ENCODE measurements around the gene CDKAL1. TPM values are rescaled to one million over a fixed set of nuclear protein-coding genes. Genes with fewer than 3 reads are reported as not detected.

The CDKAL1 gene
- total and polyA plus RNA-seq, 9 of the 15 experiments (the other 6 are each of a cell fraction or from before 2014, with no cell fraction given) = 11.2 to 36.3 (median 20.1) TPM

DNA sequence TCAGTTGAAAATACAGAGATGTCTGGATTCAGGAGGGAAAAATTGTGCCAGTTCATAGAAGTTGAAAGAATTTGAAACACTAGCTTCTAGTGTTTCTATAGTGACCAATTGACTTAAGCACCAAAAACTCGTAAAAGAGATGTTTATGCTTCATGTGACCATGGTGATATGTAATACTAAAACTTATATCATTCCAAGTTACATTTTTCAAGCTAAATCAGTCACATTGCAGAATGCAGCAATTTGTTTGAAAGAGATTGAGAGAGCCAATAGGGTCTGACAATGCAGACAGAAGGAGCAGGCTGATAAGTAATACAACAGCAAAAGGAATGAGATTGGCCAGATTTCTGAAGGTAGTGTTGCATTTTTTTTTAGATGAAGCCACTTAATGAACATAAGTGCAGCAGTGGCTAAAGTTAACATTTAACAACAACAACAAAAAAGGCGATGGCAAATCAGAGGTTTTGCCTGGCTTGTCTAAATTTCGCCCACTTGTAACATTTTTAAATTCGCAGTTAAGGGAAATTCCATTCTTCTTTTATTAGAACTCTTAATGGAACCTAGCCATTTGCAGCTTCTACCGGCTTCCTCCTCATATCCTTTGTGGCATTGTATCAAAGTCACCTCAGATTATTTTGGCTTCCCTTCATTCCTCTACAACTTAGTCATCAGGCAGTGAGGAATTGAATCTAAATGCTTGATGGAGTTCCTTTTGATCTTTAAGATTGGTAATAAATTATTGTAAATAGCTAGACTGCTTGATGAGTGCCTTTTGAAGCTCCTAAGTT, 575.3 kb downstream of the CDKAL1 start (continued):
- TF ChIP-seq, protein P1, sequence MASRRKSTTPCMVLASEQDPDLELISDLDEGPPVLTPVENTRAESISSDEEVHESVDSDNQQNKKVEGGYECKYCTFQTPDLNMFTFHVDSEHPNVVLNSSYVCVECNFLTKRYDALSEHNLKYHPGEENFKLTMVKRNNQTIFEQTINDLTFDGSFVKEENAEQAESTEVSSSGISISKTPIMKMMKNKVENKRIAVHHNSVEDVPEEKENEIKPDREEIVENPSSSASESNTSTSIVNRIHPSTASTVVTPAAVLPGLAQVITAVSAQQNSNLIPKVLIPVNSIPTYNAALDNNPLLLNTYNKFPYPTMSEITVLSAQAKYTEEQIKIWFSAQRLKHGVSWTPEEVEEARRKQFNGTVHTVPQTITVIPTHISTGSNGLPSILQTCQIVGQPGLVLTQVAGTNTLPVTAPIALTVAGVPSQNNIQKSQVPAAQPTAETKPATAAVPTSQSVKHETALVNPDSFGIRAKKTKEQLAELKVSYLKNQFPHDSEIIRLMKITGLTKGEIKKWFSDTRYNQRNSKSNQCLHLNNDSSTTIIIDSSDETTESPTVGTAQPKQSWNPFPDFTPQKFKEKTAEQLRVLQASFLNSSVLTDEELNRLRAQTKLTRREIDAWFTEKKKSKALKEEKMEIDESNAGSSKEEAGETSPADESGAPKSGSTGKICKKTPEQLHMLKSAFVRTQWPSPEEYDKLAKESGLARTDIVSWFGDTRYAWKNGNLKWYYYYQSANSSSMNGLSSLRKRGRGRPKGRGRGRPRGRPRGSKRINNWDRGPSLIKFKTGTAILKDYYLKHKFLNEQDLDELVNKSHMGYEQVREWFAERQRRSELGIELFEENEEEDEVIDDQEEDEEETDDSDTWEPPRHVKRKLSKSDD (conservative IDR thresholded peaks at IDR 0.05; ENCODE audit: low read length) = no peak
- TF ChIP-seq PML (IDR thresholded peaks at IDR 0.05; ENCODE audit: low read length) (peak; percentile 51; the same call in 1 of the 2 replicates), ARID1B (IDR thresholded peaks at IDR 0.05) (peak; percentile 80), STAT5B (CRISPR knock-in tag; IDR thresholded peaks at IDR 0.05) (no peak), CCNT2 (IDR thresholded peaks at IDR 0.05; ENCODE audit: borderline replicate concordance, extremely low read depth, insufficient read length, low read depth, low read length) (no peak), CREBBP (IDR thresholded peaks at IDR 0.05; ENCODE audit: low read depth, low read length) (no peak), EP300 (IDR thresholded peaks at IDR 0.05; ENCODE audit: low read length) (peak; percentile 37; the same call in 1 of the 2 replicates), SREBF1 (IDR thresholded peaks at IDR 0.05; ENCODE audit: borderline replicate concordance, low read depth, low read length) (no peak), ZBED1 (IDR thresholded peaks at IDR 0.05) (no peak), GTF2A2 (tag; IDR thresholded peaks at IDR 0.05) (no peak), CHD1 (IDR thresholded peaks at IDR 0.05; ENCODE audit: low read length) (no peak), CBFA2T3 (IDR thresholded peaks at IDR 0.05) (peak; percentile 86), RFX5 (IDR thresholded peaks at IDR 0.05; ENCODE audit: low read depth, low read length) (no peak), PHF21A (IDR thresholded peaks at IDR 0.05; ENCODE audit: borderline replicate concordance, low read depth) (no peak)
- TF ChIP-seq, protein P2, sequence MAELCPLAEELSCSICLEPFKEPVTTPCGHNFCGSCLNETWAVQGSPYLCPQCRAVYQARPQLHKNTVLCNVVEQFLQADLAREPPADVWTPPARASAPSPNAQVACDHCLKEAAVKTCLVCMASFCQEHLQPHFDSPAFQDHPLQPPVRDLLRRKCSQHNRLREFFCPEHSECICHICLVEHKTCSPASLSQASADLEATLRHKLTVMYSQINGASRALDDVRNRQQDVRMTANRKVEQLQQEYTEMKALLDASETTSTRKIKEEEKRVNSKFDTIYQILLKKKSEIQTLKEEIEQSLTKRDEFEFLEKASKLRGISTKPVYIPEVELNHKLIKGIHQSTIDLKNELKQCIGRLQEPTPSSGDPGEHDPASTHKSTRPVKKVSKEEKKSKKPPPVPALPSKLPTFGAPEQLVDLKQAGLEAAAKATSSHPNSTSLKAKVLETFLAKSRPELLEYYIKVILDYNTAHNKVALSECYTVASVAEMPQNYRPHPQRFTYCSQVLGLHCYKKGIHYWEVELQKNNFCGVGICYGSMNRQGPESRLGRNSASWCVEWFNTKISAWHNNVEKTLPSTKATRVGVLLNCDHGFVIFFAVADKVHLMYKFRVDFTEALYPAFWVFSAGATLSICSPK (IDR thresholded peaks at IDR 0.05; ENCODE audit: borderline replicate concordance) = no peak
- TF ChIP-seq, protein P3, sequence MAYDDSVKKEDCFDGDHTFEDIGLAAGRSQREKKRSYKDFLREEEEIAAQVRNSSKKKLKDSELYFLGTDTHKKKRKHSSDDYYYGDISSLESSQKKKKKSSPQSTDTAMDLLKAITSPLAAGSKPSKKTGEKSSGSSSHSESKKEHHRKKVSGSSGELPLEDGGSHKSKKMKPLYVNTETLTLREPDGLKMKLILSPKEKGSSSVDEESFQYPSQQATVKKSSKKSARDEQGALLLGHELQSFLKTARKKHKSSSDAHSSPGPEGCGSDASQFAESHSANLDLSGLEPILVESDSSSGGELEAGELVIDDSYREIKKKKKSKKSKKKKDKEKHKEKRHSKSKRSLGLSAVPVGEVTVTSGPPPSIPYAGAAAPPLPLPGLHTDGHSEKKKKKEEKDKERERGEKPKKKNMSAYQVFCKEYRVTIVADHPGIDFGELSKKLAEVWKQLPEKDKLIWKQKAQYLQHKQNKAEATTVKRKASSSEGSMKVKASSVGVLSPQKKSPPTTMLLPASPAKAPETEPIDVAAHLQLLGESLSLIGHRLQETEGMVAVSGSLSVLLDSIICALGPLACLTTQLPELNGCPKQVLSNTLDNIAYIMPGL (CRISPR knock-in tag; IDR thresholded peaks at IDR 0.05) = no peak
- TF ChIP-seq, protein P4, sequence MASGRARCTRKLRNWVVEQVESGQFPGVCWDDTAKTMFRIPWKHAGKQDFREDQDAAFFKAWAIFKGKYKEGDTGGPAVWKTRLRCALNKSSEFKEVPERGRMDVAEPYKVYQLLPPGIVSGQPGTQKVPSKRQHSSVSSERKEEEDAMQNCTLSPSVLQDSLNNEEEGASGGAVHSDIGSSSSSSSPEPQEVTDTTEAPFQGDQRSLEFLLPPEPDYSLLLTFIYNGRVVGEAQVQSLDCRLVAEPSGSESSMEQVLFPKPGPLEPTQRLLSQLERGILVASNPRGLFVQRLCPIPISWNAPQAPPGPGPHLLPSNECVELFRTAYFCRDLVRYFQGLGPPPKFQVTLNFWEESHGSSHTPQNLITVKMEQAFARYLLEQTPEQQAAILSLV (tag; IDR thresholded peaks at IDR 0.05) = no peak
- TF ChIP-seq, protein P5, sequence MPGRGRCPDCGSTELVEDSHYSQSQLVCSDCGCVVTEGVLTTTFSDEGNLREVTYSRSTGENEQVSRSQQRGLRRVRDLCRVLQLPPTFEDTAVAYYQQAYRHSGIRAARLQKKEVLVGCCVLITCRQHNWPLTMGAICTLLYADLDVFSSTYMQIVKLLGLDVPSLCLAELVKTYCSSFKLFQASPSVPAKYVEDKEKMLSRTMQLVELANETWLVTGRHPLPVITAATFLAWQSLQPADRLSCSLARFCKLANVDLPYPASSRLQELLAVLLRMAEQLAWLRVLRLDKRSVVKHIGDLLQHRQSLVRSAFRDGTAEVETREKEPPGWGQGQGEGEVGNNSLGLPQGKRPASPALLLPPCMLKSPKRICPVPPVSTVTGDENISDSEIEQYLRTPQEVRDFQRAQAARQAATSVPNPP (IDR thresholded peaks at IDR 0.05; ENCODE audit: borderline replicate concordance, insufficient read depth, insufficient read length) = no peak

Data from K562 (cell line).